Testis (tissue), 2 donors: ENCODE data around the gene KDM7A.

Source experiments
- CTCF ChIP-seq, 3 experiments: fragments of 450-650 bp in 2 of 3; fragments of 200-600 bp in 1 of 3; sonication (generic) in 1 of 3; IDR thresholded peaks; one replicate each; pipeline ENCODE4 v1.5.1; 2016 to 2019; ENCODE audit warnings: antibody characterized with exemption in 3 of 3, mild to moderate bottlenecking in 2 of 3, moderate library complexity in 1 of 3
- POLR2A ChIP-seq: fragments of 450-650 bp; IDR thresholded peaks from one replicate; pipeline ENCODE4 v1.6.1; 2017; ENCODE audit warnings: antibody characterized with exemption, mild to moderate bottlenecking, moderate library complexity

DNA sequence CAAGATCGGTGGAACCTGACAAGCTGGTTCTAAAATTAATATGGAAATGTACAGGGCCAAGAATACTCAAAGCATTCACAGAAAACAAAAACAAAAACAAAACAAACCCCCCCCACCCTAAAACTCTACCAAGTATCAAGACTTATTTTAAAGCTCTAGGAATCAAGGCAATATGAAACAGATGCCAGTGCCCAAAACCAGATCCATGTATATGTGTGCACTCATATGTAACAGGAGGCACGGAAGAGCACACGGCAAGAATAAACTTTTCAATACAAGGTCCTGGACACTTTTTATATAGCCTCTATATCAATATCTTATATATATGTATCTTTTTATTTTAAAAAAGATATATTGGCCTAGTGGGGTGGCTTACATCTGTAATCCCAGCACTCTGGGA is 35.5 kb downstream of the KDM7A start:
- no peak for TF ChIP-seq POLR2A
- no peak for TF ChIP-seq CTCF (IDR thresholded peaks at IDR 0.05)
